Sigmoid colon (tissue), 7 donors: ENCODE measurements around the gene METRNL. TPM values are rescaled to one million over a fixed set of nuclear protein-coding genes. Genes with fewer than 3 reads are reported as not detected.
A peak's percentile ranks its signal among the peaks of the same experiment; 100 is the strongest.
"Not testable (repeated sequence)": the region's sequence is repeated elsewhere in the genome, so short reads cannot be mapped to it uniquely, and the experiment has no call there.

Experiments used
- DNase-seq: peaks from one replicate; pipeline ENCODE4 v3.0.0-alpha.2; 2019
- H3K27ac ChIP-seq, 4 donors: fragments of 200-600 bp; sonication (generic); one replicate each; pipeline ENCODE4 v1.5.1; 2016 to 2019; ENCODE audit warnings: mild to moderate bottlenecking in 1 of 4
- H3K27me3 ChIP-seq, 3 donors: fragments of 200-600 bp; sonication (generic); one replicate each; pipeline ENCODE4 v1.5.1; 2019; ENCODE audit warnings: mild to moderate bottlenecking in 1 of 3
- H3K36me3 ChIP-seq, 4 donors: fragments of 200-600 bp; sonication (generic); one replicate each; pipeline ENCODE4 v1.5.1; 2016 to 2019
- H3K4me1 ChIP-seq, 4 donors: fragments of 200-600 bp; sonication (generic); one replicate each; pipeline ENCODE4 v1.5.1; 2017 to 2019
- H3K4me3 ChIP-seq, 4 donors: fragments of 200-600 bp; sonication (generic); one replicate each; pipeline ENCODE4 v1.5.1; 2017 to 2019; ENCODE audit warnings: mild to moderate bottlenecking in 2 of 4, moderate library complexity in 1 of 4
- H3K9me3 ChIP-seq, 4 donors: fragments of 200-600 bp in 3 of 4; sonication (generic) in 3 of 4; one replicate each; pipeline versions ENCODE4 v1.5.1 to v1.6.1; 2013 to 2019
- EP300 ChIP-seq, 4 donors: sonication (generic); formaldehyde crosslinking; IDR thresholded peaks; one replicate each; pipeline ENCODE4 v1.6.1; 2017; ENCODE audit warnings: antibody characterized with exemption in 4 of 4
- POLR2A ChIP-seq, 2 donors: fragments of 450-650 bp; IDR thresholded peaks; one replicate each; pipeline ENCODE4 v1.6.1; 2016; ENCODE audit warnings: antibody characterized with exemption in 2 of 2, mild to moderate bottlenecking in 2 of 2, moderate library complexity in 2 of 2
- POLR2AphosphoS5 ChIP-seq, 4 donors: sonication (generic); formaldehyde crosslinking; IDR thresholded peaks; one replicate each; pipeline ENCODE4 v1.6.1; 2017; ENCODE audit warnings: antibody characterized with exemption in 4 of 4
- WGBS, 2 donors: extraction: QIAGEN DNeasy Blood & Tissue Kit; methylation state at CpG; one replicate each; pipeline ENCODE4 v1.1.7; 2013; 5-methylcytosine and 5-hydroxymethylcytosine counted together
- intact Hi-C: fragments of 100-400 bp; cut with DNase I; formaldehyde crosslinking; loops from one replicate; pipeline ENCODE4 v1.15.1; 2023
- polyA plus RNA-seq, 3 donors: library from polyadenylated mRNA; stranded (reverse); fragments of 200-250 nt; gene quantifications; one replicate each; pipeline ENCODE4 v1.2.3, GENCODE V29; 2013
- total RNA-seq, 4 donors: library from RNA; depleted of rRNA; stranded (reverse); fragments of >200 nt; gene quantifications; one replicate each; pipeline ENCODE4 v1.1.0, GENCODE V29; 2016
- TF ChIP-seq, protein P1 (sequence below), 4 experiments: fragments of 450-650 bp in 3 of 4; fragments of 200-600 bp in 1 of 4; IDR thresholded peaks; one replicate each; pipeline ENCODE4 v1.5.1; 2016 to 2019; ENCODE audit warnings: antibody characterized with exemption in 4 of 4, mild to moderate bottlenecking in 3 of 4, moderate library complexity in 2 of 4
- donor health status: healthy with polysubstance abuse.
- donor health status: Bipolar disorder and iron deficiency.
- donor health status: healthy.

Gene METRNL, protein sequence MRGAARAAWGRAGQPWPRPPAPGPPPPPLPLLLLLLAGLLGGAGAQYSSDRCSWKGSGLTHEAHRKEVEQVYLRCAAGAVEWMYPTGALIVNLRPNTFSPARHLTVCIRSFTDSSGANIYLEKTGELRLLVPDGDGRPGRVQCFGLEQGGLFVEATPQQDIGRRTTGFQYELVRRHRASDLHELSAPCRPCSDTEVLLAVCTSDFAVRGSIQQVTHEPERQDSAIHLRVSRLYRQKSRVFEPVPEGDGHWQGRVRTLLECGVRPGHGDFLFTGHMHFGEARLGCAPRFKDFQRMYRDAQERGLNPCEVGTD
- total RNA-seq = 10 to 100 TPM; 26.8 to 53.6 (median 29.8) TPM
- 100 to 1,000 TPM in 1 of 3 donors, 10 to 100 TPM in 2; 93.1 to 116 (median 99.6) TPM for polyA plus RNA-seq

DNA sequence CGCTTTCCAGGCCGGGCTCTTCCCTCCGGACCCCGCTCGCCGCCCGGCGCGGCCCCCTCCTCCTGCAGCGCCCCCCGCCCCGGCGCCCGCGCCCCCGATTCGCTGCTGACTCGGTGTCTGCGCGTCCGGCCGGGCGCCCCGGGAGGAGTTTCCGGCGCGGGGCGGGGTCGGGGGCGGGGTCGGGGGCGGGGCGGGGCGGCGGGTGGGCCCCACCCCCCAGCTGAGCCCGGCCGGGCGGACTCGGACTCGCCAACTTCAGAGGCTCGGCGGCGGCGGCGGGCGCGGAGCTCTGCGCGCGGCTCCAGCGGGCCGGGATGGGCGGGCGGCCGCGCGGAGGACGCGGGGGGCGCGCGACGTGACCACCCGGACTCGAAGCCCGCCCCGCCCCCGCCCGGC, at the start of gene METRNL:
TSS of gene METRNL (plus strand) at position 258 of the 396 bp plus-strand sequence. CDS start 207 bp downstream, outside the sequence.
- DNase-seq = peak; percentile 92
- no peaks in the 10 kb centered on the region for H3K36me3 ChIP-seq
- whole genome bisulfite sequencing, 2 donors = 1% methylated on average over 69 of the region's 69 CpGs
- no peaks in the 10 kb centered on the region for H3K9me3 ChIP-seq
- peaks cover 0 to 46% (median 39%) of the 10 kb centered on the region in 4 donors for H3K4me1 ChIP-seq
- intact Hi-C loops = loop anchor here (1.0 kb wide), 1 partner anchor 27 kb away; no protein-coding TSS in a partner anchor
- peak within 1 kb of the TSS; percentile 86 to 96 (median 87) for H3K27ac ChIP-seq
- no peak for TF ChIP-seq POLR2A (IDR thresholded peaks at IDR 0.05)
- peak; percentile 71 to 91 (median 87) for TF ChIP-seq POLR2AphosphoS5 (IDR thresholded peaks at IDR 0.05)
- H3K27me3 ChIP-seq = no peaks in the 10 kb centered on the region
- peak within 1 kb of the TSS; percentile 73 to 97 (median 90) for H3K4me3 ChIP-seq

DNA sequence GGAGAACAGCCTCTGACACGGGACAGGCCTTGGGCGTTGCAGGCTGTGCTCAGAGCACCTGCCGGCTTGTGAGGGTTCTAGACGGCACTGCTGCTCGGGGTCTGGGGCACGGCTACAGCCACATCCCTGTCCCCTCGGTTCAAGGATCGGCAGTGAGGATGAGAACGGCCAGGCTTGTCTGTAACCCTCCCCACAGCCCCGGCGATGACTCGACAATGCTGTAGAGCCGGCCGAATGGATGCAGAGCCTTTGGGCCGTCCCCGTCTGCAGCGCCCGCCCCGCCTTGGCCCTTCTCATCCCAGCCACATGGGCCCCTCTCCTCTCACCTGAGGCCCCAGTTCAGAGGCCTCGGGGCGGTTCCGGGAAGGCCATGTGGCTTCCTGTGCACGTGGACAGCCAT, 49.0 kb upstream of the METRNL start:
- no peak overlapping the region for H3K4me3 ChIP-seq
- 93 to 95% methylated on average over 23 of the region's 23 CpGs for WGBS, 2 donors
- peak; percentile 50 for DNase-seq
- H3K27ac ChIP-seq = no peak overlapping the region
- no peaks in the 10 kb centered on the region for H3K9me3 ChIP-seq
- no peaks in the 10 kb centered on the region for H3K36me3 ChIP-seq
- no peaks in the 10 kb centered on the region for H3K4me1 ChIP-seq
- TF ChIP-seq POLR2AphosphoS5 (IDR thresholded peaks at IDR 0.05) (no peak), POLR2A (IDR thresholded peaks at IDR 0.05) (no peak), EP300 (IDR thresholded peaks at IDR 0.05) (no peak)
- TF ChIP-seq, protein P1, sequence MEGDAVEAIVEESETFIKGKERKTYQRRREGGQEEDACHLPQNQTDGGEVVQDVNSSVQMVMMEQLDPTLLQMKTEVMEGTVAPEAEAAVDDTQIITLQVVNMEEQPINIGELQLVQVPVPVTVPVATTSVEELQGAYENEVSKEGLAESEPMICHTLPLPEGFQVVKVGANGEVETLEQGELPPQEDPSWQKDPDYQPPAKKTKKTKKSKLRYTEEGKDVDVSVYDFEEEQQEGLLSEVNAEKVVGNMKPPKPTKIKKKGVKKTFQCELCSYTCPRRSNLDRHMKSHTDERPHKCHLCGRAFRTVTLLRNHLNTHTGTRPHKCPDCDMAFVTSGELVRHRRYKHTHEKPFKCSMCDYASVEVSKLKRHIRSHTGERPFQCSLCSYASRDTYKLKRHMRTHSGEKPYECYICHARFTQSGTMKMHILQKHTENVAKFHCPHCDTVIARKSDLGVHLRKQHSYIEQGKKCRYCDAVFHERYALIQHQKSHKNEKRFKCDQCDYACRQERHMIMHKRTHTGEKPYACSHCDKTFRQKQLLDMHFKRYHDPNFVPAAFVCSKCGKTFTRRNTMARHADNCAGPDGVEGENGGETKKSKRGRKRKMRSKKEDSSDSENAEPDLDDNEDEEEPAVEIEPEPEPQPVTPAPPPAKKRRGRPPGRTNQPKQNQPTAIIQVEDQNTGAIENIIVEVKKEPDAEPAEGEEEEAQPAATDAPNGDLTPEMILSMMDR (IDR thresholded peaks at IDR 0.05) = no peak
- intact Hi-C loops = no loop called here
- H3K27me3 ChIP-seq = no peaks in the 10 kb centered on the region

DNA sequence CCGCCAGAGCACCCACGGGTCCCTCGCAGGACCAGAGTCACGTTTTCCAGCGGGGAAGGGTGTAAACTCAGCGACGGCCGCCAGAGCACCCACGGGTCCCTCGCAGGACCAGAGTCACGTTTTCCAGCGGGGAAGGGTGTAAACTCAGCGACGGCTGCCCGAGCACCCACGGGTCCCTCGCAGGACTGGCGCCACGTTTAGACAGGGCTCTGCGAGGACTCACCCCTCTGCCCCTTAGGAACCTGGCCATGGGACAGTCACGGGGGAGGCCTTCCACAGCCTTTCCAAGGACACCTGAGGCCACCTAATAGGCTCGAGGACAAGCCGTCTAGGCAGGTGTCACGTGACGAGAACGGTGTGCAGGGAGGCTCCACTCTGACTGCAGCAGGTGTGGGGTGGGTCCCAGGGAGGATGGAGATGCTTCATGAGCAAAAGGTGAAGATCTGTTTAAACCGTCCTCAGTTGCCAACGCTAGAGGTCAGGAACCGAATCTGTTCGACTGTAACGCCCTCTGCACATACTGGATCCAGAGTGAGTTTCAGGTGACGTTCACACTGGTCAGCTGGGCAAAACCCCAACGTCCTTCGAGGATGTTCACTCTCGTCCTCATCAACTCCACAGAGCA, 48.0 kb upstream of the METRNL start:
- H3K9me3 ChIP-seq = no peaks in the 10 kb centered on the region
- H3K36me3 ChIP-seq = peaks cover 0 to 8% (median 0%) of the 10 kb centered on the region in 4 donors
- peak; percentile 41 for DNase-seq
- 93 to 94% methylated on average over 35 of the region's 35 CpGs for WGBS, 2 donors
- H3K27me3 ChIP-seq = no peaks in the 10 kb centered on the region
- no peak overlapping the region for H3K27ac ChIP-seq
- H3K4me3 ChIP-seq = no peak overlapping the region
- H3K4me1 ChIP-seq = no peaks in the 10 kb centered on the region
- intact Hi-C loops = no loop called here
- TF ChIP-seq POLR2A (IDR thresholded peaks at IDR 0.05) = no peak
- no peak for TF ChIP-seq POLR2AphosphoS5 (IDR thresholded peaks at IDR 0.05)
- TF ChIP-seq, protein P1 (IDR thresholded peaks at IDR 0.05) = no peak
- no peak for TF ChIP-seq EP300 (IDR thresholded peaks at IDR 0.05)

DNA sequence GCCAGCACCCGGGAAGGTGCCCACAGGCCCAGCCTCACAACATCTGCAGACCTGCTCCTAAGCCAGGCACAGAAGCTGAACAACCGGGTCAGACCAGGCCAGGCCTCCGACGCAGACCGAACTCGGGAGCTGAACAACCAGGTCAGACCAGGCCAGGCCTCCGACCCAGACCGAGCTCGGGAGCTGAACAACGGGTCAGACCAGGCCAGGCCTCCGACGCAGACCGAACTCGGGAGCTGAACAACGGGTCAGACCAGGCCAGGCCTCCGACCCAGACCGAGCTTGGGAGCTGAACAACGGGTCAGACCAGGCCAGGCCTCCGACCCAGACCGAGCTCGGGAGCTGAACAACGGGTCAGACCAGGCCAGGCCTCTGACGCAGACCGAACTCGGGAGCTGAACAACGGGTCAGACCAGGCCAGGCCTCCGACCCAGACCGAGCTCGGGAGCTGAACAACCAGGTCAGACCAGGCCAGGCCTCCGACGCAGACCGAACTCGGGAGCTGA, 47.4 kb upstream of the METRNL start:
- H3K36me3 ChIP-seq = peaks cover 0 to 14% (median 0%) of the 10 kb centered on the region in 4 donors
- peak; percentile 46 for DNase-seq
- H3K9me3 ChIP-seq, H3K4me3 ChIP-seq, H3K4me1 ChIP-seq, H3K27ac ChIP-seq, H3K27me3 ChIP-seq, intact Hi-C loops: not testable (repeated sequence)
- WGBS, 2 donors = 89 to 92% methylated on average over 33 of the region's 33 CpGs

DNA sequence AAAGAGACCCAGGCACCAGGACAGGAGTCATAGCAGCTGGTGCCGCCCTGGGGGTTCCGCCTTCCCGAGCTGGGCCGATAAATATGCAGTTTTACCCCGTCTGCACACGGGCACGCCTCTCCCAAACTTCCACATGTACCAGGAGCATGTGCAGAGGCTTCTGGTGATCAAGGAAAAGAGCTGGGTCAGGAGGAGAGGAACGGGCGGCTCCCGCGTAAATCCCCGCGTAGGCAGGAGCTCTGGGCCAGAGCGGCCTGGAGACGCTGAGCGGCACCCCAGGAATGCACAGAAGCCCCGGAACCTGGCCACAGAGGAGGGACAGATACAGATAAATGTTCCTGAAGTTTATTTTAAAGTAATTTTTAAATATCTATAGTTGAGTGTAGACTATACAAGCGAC, 46.6 kb upstream of the METRNL start:
- Histone ChIP-seq H3K4me3 (no peak overlapping the region), H3K4me1 (no peaks in the 10 kb centered on the region), H3K27me3 (no peaks in the 10 kb centered on the region), H3K27ac (no peak overlapping the region), H3K36me3 (peaks cover 0 to 22% (median 0%) of the 10 kb centered on the region in 4 donors), H3K9me3 (no peaks in the 10 kb centered on the region)
- 96 to 98% methylated on average over 18 of the region's 18 CpGs for WGBS, 2 donors
- intact Hi-C loops = no loop called here
- peak; percentile 26 for DNase-seq
- TF ChIP-seq, protein P1 (IDR thresholded peaks at IDR 0.05) = no peak
- no peak for TF ChIP-seq EP300 (IDR thresholded peaks at IDR 0.05)
- no peak for TF ChIP-seq POLR2A (IDR thresholded peaks at IDR 0.05)
- TF ChIP-seq POLR2AphosphoS5 (IDR thresholded peaks at IDR 0.05) = no peak
